ENCODE measurements around the gene FRMD8.
A peak's percentile ranks its signal among the peaks of the same experiment; 100 is the strongest.

The FRMD8 gene

GRCh38 chr11:65380460-65381119 lies 5.8 kb upstream of the FRMD8 start:
- DNase-seq (ENCODE audit: low read depth), result no peak
- no peak overlapping the region for H3K4me3 ChIP-seq (replicated peaks; ENCODE audit: low read depth, low read length)
- no peak for TF ChIP-seq CTCF (IDR thresholded peaks at IDR 0.05; ENCODE audit: low read length, missing control alignments)

- no peak for DNase-seq (ENCODE audit: low read depth)
- peak overlapping the region; percentile 44 for H3K4me3 ChIP-seq (replicated peaks; ENCODE audit: low read depth, low read length)
- no peak for TF ChIP-seq CTCF (IDR thresholded peaks at IDR 0.05; ENCODE audit: low read length, missing control alignments)
Observed at GRCh38 chr11:65381716-65382032, 4.8 kb upstream of the FRMD8 start.

- peak; percentile 99 for DNase-seq (ENCODE audit: low read depth)
- peak; percentile 63 for TF ChIP-seq CTCF (IDR thresholded peaks at IDR 0.05; ENCODE audit: low read length, missing control alignments)
- peak within 1 kb of the TSS; percentile 44 for H3K4me3 ChIP-seq (replicated peaks; ENCODE audit: low read depth, low read length)
Observed at GRCh38 chr11:65382033-65382803, 4.2 kb upstream of the FRMD8 start, which contains the start of gene SLC25A45. TSS of gene SLC25A45 (minus strand) at chr11:65382646. CDS start at chr11:65381951, 695 bp downstream.

- H3K4me3 ChIP-seq (replicated peaks; ENCODE audit: low read depth, low read length), result peak overlapping the region; percentile 32
- TF ChIP-seq CTCF (IDR thresholded peaks at IDR 0.05; ENCODE audit: low read length, missing control alignments), result no peak
- no peak for DNase-seq (ENCODE audit: low read depth)
Observed at GRCh38 chr11:65382804-65383368, 3.6 kb upstream of the FRMD8 start.

- TF ChIP-seq CTCF (IDR thresholded peaks at IDR 0.05; ENCODE audit: low read length, missing control alignments), result no peak
- H3K4me3 ChIP-seq (replicated peaks; ENCODE audit: low read depth, low read length), result no peak overlapping the region
- no peak for DNase-seq (ENCODE audit: low read depth)
Observed at GRCh38 chr11:65383778-65384177, 2.7 kb upstream of the FRMD8 start.

GRCh38 chr11:65384301-65384889 lies 2.0 kb upstream of the FRMD8 start:
- no peak overlapping the region for H3K4me3 ChIP-seq (replicated peaks; ENCODE audit: low read depth, low read length)
- DNase-seq (ENCODE audit: low read depth), result peak; percentile 66
- TF ChIP-seq CTCF (IDR thresholded peaks at IDR 0.05; ENCODE audit: low read length, missing control alignments), result no peak

All from fibroblast of pulmonary artery (primary cell).